HCEC 1CT (cell line): ENCODE results near the gene RAPGEF4.
A peak's percentile ranks its signal among the peaks of the same experiment; 100 is the strongest.
"Not testable (repeated sequence)": the region's sequence is repeated elsewhere in the genome, so short reads cannot be mapped to it uniquely, and the experiment has no call there.

ENCODE experiments used
- DNase-seq: peaks from one replicate; pipeline ENCODE4 v3.0.0-alpha.2; 2017

Gene RAPGEF4

GRCh38 chr2:173017646-173018420 is 282.2 kb downstream of the RAPGEF4 start:
- no peak for DNase-seq

GRCh38 chr2:173019755-173020154 is 284.1 kb downstream of the RAPGEF4 start:
- no peak for DNase-seq

GRCh38 chr2:173021939-173022371 is 286.3 kb downstream of the RAPGEF4 start:
- DNase-seq, result peak; percentile 59

- DNase-seq, result no peak
Measured at GRCh38 chr2:173023718-173024117, 288.1 kb downstream of the RAPGEF4 start.

- no peak for DNase-seq
Measured at GRCh38 chr2:173026479-173026878, 290.8 kb downstream of the RAPGEF4 start.

GRCh38 chr2:173027181-173028128 is 291.8 kb downstream of the RAPGEF4 start:
- peak; percentile 73 for DNase-seq

- DNase-seq, result no peak
Measured at GRCh38 chr2:173028141-173028540, 292.5 kb downstream of the RAPGEF4 start.

- DNase-seq, result no peak
Measured at GRCh38 chr2:173028671-173029070, 293.0 kb downstream of the RAPGEF4 start.

GRCh38 chr2:173030561-173031490 is 295.2 kb downstream of the RAPGEF4 start:
- DNase-seq, result no peak

- no peak for DNase-seq
Measured at GRCh38 chr2:173032032-173032431, 296.4 kb downstream of the RAPGEF4 start.

- no peak for DNase-seq
Measured at GRCh38 chr2:173033084-173033483, 297.4 kb downstream of the RAPGEF4 start.

- DNase-seq, result no peak
Measured at GRCh38 chr2:173034143-173034542, 298.5 kb downstream of the RAPGEF4 start.

- DNase-seq, result no peak
Measured at GRCh38 chr2:173037245-173038120, 301.8 kb downstream of the RAPGEF4 start.

GRCh38 chr2:173038257-173038656 is 302.6 kb downstream of the RAPGEF4 start:
- not testable (repeated sequence) for DNase-seq

GRCh38 chr2:173040729-173041128 is 305.1 kb downstream of the RAPGEF4 start:
- no peak for DNase-seq

- DNase-seq, result no peak
Measured at GRCh38 chr2:173043476-173043875, 307.8 kb downstream of the RAPGEF4 start.

GRCh38 chr2:173043897-173044519 is 308.4 kb downstream of the RAPGEF4 start:
- DNase-seq, result no peak

- DNase-seq, result no peak
Measured at GRCh38 chr2:173044686-173045085, 309.0 kb downstream of the RAPGEF4 start.

GRCh38 chr2:173045181-173045580 is 309.5 kb downstream of the RAPGEF4 start:
- DNase-seq, result no peak

- no peak for DNase-seq
Measured at GRCh38 chr2:173048522-173048896, 312.9 kb downstream of the RAPGEF4 start.
